HG03175 (cell line): Measurements from ENCODE around the gene CORO1C.

Experiments
- ATAC-seq: cut with Tn5 transposase; IDR thresholded peaks from one replicate; pipeline ENCODE4 v1.9.1; 2021; ENCODE audit warnings: mild to moderate bottlenecking, moderate library complexity; ENCODE audit not compliant: unreplicated experiment

Gene CORO1C

GRCh38 chr12:108727868-108728735 is 3.2 kb downstream of the CORO1C start:
- ATAC-seq, result no peak

- ATAC-seq, result no peak
Measured at GRCh38 chr12:108727161-108727560, 4.2 kb downstream of the CORO1C start.

DNA sequence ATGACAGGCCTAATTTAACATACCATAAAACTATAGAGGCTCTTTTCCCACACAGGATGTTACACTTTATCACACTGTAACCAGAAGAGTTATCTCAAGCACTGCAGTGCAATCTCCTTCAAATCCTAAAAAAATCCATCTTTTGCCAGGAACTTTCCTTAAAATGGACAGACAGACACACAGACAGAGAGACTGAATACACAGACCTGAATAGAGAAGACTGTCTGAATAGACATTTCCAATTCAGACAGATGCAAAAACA is 6.5 kb downstream of the CORO1C start:
- ATAC-seq, result no peak

GRCh38 chr12:108724054-108724889 is 7.0 kb downstream of the CORO1C start:
- ATAC-seq, result no peak

DNA sequence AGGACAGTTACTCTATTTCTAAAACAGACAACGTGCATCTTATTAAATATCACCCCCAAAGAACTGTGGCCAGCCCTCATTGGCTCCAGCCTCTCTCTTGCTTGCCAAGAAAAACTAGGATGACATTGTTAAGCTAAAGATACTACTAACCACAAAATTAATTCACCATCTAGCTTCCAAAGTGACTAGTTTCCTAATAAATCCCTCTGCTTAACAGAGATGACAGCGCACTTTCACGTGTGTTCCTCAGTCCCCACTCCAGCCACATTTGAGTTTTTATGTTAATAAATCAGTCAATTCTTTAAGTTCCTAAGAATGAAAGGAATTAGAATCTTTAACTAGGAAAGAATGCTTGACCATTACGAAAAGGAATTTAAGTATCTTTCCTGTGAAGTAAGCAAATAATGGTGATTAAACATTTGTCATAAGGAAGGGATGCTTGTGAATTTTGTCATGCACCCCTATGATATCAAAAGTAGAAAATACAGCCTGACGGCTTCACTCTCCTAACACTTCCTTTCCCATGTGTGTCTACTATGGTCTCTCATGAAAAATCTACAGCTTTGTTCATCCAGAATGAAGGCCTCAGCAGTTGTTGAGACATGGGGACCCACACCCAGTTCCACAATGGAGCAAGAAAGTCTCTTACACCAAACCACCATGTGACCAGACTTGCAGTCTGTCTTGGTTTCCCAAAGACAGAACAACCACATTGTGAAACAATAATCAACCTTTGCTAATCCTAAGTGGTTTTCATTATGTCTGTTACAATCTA is 8.1 kb downstream of the CORO1C start:
- no peak for ATAC-seq

- no peak for ATAC-seq
Measured at GRCh38 chr12:108722463-108722862, 8.9 kb downstream of the CORO1C start.

DNA sequence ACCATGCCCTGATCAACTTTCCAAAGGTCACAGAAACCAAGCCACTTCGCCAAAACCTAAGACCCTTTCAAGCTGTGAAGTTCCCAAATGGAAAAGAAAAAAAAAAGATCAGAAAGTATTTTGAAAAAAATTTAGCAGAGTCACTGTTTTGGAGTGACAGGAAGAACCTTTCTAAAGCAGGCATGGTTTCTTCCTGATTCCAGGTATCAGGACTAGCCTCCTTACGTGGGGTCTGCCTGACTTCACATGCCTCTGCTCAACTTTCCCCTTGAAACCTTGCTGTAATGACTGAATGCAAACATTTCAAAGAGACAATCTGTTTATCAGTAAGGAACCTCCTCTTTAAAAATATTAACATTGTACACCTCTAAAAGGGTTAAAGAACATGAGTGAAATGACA is 9.5 kb downstream of the CORO1C start:
- no peak for ATAC-seq

GRCh38 chr12:108720757-108721514 is 10.4 kb downstream of the CORO1C start:
- ATAC-seq, result no peak

DNA sequence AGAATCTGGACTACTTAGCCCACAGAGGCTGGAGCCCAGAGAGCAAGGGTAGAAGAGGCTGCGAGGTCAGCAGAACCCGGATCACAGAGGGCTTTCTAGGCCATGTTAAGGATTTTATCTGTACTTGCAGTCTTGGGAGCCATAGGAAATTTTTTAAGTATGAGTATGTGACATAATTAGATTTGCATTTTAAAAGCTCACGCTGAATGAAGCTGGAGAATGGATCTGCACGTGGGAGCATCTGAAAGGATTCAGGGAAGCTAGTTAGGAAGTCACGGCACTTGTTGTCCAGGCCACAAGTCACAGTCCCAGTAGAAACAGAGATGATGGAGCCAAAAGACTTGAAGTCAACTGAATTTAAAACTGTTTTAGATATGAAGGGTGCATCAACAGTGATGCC is 14.1 kb downstream of the CORO1C start:
- ATAC-seq, result no peak

- ATAC-seq, result no peak
Measured at GRCh38 chr12:108714866-108715265, 16.5 kb downstream of the CORO1C start.

- ATAC-seq, result no peak
Measured at GRCh38 chr12:108713471-108713870, 17.8 kb downstream of the CORO1C start.

GRCh38 chr12:108712925-108713203 is 18.5 kb downstream of the CORO1C start:
- ATAC-seq, result no peak

DNA sequence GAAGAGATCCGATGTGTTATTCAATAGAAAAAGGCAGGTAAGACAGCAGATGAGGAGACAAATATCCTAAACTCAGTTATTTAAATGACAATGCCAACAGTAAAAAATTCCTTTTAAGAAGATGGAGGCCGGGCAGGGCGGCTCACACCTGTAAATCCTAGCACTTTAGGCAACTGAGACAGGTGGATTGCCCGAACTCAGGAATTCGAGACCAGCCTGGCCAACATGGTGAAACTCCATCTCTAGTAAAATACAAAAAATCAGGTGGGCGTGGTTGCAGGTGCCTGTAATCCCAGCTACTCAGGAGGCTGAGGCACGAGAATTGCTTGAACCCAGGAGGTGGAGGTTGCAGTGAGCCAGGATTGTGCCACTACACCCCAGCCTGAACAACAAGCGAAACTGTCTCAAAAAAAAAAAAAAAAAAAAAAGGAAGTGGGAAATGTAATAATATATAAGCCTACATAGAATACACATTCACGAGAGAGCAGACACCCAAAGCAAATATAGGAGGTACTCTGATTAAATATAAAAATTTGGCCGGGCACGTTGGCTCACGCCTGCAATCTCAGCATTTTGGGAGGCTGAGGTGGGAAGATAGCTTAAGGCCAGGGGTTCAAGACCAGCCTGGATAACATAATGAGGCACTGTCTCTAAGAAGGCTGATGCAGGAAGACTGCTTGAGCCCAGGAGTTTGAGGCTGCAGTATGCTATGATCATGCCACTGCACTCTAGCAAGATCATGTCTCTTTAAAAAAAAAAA is 19.0 kb downstream of the CORO1C start:
- ATAC-seq, result peak; percentile 64

GRCh38 chr12:108711489-108712164 is 19.7 kb downstream of the CORO1C start:
- ATAC-seq, result no peak

- no peak for ATAC-seq
Measured at GRCh38 chr12:108709697-108710096, 21.6 kb downstream of the CORO1C start.

DNA sequence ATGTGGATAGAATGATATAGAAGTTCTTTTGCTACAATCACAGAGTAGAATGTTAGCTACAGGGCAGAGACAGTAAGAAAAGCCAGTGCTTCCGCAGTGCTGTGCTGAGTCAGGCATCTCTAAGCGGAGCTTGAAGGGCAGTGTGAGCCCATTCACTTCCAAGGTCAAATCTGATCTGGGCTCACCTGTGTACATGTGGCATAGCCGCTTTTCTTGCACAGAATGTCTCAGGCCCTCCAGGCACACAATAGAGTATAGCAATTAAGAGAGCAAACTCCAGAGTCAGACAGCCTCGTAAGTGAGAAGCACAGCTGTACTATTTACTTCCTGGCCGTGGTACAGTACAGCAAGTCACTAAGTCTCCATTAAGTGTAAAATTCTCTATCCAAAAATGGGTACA is 26.8 kb downstream of the CORO1C start:
- ATAC-seq, result no peak

- no peak for ATAC-seq
Measured at GRCh38 chr12:108702595-108703320, 28.6 kb downstream of the CORO1C start.

GRCh38 chr12:108701779-108702441 is 29.4 kb downstream of the CORO1C start:
- no peak for ATAC-seq
